ENCODE results near the gene AGAP1. TPM values are rescaled to one million over a fixed set of nuclear protein-coding genes. Genes with fewer than 3 reads are reported as not detected.

Gene AGAP1
- total and polyA plus RNA-seq, 2 donors = 1.7 to 3.0 TPM

DNA sequence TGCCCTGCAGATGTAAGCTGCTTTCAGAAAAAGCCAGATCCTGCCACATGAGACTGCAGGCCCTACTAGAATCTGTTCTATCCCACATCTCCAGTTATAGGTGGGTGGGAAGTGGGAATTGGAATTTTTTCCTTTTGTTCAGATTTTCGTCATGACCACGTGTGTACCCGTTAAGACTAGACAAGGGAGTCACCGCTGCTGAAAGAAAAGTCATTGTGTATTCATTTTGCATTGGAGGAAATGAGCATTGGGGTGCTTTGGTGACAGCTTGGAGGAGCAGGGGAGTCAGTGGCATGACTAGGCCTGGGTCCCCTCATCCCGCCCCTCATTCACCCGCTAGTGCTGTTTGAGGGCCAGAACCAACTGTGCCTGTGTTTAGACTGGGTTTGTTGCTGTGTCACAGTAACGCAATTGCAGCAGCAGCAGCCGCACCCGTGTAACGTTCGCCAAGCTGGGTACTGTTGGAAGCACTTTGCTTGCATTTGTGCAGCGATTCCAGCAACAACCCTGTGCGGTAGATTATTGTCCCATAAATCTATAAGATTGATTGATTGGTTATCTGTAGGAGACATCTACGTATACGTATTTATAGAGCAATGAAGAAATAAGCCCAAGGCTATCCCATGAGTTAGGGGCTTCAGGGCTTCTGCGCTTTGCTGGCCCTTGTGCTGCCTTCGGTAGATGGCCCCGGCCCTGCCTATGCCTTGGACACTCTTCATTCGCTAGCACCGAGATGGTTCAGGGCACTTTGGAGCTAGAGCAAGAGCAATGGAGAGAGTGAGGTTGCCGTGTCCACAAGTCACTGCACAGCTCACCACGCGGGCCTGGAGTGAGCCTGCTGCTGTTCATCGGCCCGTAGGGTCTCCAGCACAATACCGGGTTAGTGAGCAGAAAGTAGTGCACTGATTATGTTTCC lies 194.9 kb downstream of the AGAP1 start:
- DNase-seq (ENCODE audit: low read depth in 6 of 9, low spot score in 9 of 9) = no peak
- WGBS = 97% methylated on average over 26 of the region's 26 CpGs

DNA sequence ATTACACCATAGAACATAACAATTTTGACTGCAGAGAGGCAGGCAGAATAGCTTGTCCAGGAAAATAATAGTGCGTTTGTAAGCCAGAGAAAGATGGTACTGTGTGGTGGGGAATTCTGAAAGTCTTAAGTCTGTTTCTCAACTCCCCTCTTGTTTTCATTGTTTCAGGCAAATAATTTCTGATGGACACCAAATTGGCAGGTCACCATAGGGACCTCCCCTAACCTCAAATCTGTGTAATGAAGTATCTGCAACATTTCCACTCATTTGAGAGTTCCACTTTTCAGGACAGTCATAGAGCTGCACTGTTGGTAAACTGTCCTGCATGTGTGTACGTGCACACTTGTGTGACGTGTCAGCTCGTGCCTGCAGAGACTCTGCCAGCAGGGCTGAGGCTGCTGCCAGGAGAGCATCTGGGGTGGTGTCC lies 195.6 kb downstream of the AGAP1 start:
- H3K27ac ChIP-seq (ENCODE audit: low read depth in 1 of 2, low read length in 1 of 2) = no peak overlapping the region
- no peaks in the 10 kb centered on the region for H3K4me1 ChIP-seq (ENCODE audit: control insufficient read depth in 2 of 2, insufficient read depth in 2 of 2, low read length in 2 of 2)
- no peaks in the 10 kb centered on the region for H3K9me3 ChIP-seq (ENCODE audit: control insufficient read depth in 2 of 2, insufficient read depth in 1 of 2, low read length in 1 of 2)
- no peaks in the 10 kb centered on the region for H3K27me3 ChIP-seq (ENCODE audit: control insufficient read depth in 2 of 2, insufficient read depth in 1 of 2, low read length in 1 of 2)
- DNase-seq (ENCODE audit: low read depth in 6 of 9, low spot score in 9 of 9) = no peak
- WGBS = 89% methylated on average over 4 of the region's 4 CpGs
- no peak overlapping the region for H3K4me3 ChIP-seq (ENCODE audit: low read length in 2 of 2)
- no peaks in the 10 kb centered on the region for H3K36me3 ChIP-seq (ENCODE audit: control insufficient read depth in 2 of 2, insufficient read depth in 2 of 2, low read length in 1 of 2)

More for the DNA sequence above, 194.9 kb downstream of the AGAP1 start:
- no peaks in the 10 kb centered on the region for H3K27me3 ChIP-seq (ENCODE audit: control insufficient read depth in 2 of 2, insufficient read depth in 1 of 2, low read length in 1 of 2)
- H3K4me3 ChIP-seq (ENCODE audit: low read length in 2 of 2) = no peak overlapping the region
- H3K27ac ChIP-seq (ENCODE audit: low read depth in 1 of 2, low read length in 1 of 2) = no peak overlapping the region
- no peaks in the 10 kb centered on the region for H3K9me3 ChIP-seq (ENCODE audit: control insufficient read depth in 2 of 2, insufficient read depth in 1 of 2, low read length in 1 of 2)
- H3K4me1 ChIP-seq (ENCODE audit: control insufficient read depth in 2 of 2, insufficient read depth in 2 of 2, low read length in 2 of 2) = no peaks in the 10 kb centered on the region
- H3K36me3 ChIP-seq (ENCODE audit: control insufficient read depth in 2 of 2, insufficient read depth in 2 of 2, low read length in 1 of 2) = no peaks in the 10 kb centered on the region

DNA sequence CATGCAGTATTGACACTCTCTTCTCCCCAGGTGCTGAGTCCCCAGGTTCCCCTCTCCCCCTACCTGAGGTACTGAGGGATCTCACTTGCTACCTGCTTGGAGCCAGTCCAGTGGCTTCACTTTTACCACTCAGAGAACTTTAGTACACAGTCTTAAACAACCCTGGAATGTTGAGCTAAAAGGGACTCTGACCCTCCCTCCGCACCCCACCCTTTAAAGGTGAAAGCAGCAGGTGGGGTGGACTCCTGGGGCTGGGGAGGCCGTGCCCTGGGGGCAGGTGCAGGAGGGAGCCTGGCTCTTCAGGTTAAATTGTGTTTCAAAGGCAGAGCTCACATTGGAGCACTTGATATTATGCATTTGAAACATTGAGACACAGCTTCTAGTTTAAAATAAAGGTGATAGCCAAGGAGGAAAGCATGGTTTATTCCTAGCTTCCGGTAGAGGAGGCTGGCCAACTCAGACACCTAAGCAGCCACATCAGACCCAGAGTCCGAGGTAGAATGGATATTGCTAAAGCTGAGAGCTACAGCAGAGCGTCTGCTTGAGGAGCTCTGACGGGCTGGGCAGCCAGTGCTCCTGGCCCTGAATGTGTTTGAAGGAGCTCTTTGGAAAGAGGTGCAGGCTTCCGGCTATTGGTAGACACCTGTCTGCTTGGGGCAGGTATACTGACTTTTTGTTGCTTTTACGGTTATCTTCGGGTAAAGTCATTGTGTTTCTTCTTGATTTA lies 196.4 kb downstream of the AGAP1 start:
- H3K27me3 ChIP-seq (ENCODE audit: control insufficient read depth in 2 of 2, insufficient read depth in 1 of 2, low read length in 1 of 2) = no peaks in the 10 kb centered on the region
- no peak overlapping the region for H3K27ac ChIP-seq (ENCODE audit: low read depth in 1 of 2, low read length in 1 of 2)
- no peak overlapping the region for H3K4me3 ChIP-seq (ENCODE audit: low read length in 2 of 2)
- H3K4me1 ChIP-seq (ENCODE audit: control insufficient read depth in 2 of 2, insufficient read depth in 2 of 2, low read length in 2 of 2) = no peaks in the 10 kb centered on the region
- no peaks in the 10 kb centered on the region for H3K9me3 ChIP-seq (ENCODE audit: control insufficient read depth in 2 of 2, insufficient read depth in 1 of 2, low read length in 1 of 2)
- no peaks in the 10 kb centered on the region for H3K36me3 ChIP-seq (ENCODE audit: control insufficient read depth in 2 of 2, insufficient read depth in 2 of 2, low read length in 1 of 2)
- 94% methylated on average over 9 of the region's 9 CpGs for WGBS
- no peak for DNase-seq (ENCODE audit: low read depth in 6 of 9, low spot score in 9 of 9)

DNA sequence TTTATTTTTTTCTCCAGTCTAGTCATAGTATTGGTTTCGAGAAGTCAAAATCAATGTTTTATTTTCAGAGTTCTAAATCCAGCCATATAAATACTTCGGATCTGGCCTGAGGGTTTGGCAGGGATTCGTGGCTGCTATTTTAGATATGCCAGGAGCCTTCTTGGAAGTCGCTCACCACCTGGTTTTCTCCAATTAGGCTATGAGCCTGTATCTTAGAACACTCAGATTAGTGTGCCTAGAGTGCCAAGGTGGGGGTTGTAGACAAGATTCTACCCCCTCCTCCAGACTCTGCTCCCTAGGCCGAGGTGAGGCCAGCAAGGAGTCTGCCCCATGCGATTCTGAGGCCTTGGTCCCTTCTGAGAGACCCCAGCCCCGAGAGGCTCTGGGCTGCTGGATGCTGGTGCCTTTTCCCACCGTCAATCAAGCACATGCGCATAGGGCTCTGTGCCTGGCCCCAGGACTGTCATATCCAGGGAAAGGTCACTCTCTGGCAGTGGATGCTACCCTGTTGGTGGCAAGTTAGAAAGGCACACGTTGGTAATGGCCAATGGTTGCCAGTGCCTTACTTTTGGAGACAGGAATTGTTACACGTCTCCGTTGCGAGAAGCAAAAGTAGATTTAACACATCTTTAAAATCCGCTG lies 197.1 kb downstream of the AGAP1 start:
- Histone ChIP-seq H3K36me3 (ENCODE audit: control insufficient read depth in 2 of 2, insufficient read depth in 2 of 2, low read length in 1 of 2) (no peaks in the 10 kb centered on the region), H3K4me1 (ENCODE audit: control insufficient read depth in 2 of 2, insufficient read depth in 2 of 2, low read length in 2 of 2) (no peaks in the 10 kb centered on the region), H3K9me3 (ENCODE audit: control insufficient read depth in 2 of 2, insufficient read depth in 1 of 2, low read length in 1 of 2) (no peaks in the 10 kb centered on the region), H3K27me3 (ENCODE audit: control insufficient read depth in 2 of 2, insufficient read depth in 1 of 2, low read length in 1 of 2) (no peaks in the 10 kb centered on the region), H3K27ac (ENCODE audit: low read depth in 1 of 2, low read length in 1 of 2) (no peak overlapping the region), H3K4me3 (ENCODE audit: low read length in 2 of 2) (no peak overlapping the region)
- no peak for DNase-seq (ENCODE audit: low read depth in 6 of 9, low spot score in 9 of 9)
- 90% methylated on average over 14 of the region's 14 CpGs for WGBS

DNA sequence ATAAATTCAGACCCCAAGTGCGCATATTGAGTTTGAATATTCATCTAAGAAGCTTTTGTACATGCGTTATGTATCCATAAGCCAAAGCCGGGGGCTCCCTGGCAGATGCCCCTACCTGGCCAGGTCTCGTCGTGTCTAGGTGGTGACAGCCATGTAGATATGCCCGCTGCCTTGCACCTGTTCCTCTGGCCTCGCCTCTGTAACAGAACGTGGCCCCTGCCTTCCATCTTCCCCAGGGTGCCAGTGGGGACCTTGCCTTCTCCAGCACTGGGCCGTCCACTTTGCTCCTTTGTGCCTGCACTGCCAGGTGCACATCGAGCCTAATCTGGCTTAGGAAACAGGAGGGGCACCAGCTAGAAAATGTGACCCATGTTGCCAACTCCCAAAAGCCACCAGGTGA lies 198.2 kb downstream of the AGAP1 start:
- H3K4me3 ChIP-seq (ENCODE audit: low read length in 2 of 2) = no peak overlapping the region
- DNase-seq (ENCODE audit: low read depth in 6 of 9, low spot score in 9 of 9) = no peak
- H3K36me3 ChIP-seq (ENCODE audit: control insufficient read depth in 2 of 2, insufficient read depth in 2 of 2, low read length in 1 of 2) = no peaks in the 10 kb centered on the region
- no peaks in the 10 kb centered on the region for H3K9me3 ChIP-seq (ENCODE audit: control insufficient read depth in 2 of 2, insufficient read depth in 1 of 2, low read length in 1 of 2)
- WGBS = 94% methylated on average over 10 of the region's 10 CpGs
- no peak overlapping the region for H3K27ac ChIP-seq (ENCODE audit: low read depth in 1 of 2, low read length in 1 of 2)
- no peaks in the 10 kb centered on the region for H3K4me1 ChIP-seq (ENCODE audit: control insufficient read depth in 2 of 2, insufficient read depth in 2 of 2, low read length in 2 of 2)
- no peaks in the 10 kb centered on the region for H3K27me3 ChIP-seq (ENCODE audit: control insufficient read depth in 2 of 2, insufficient read depth in 1 of 2, low read length in 1 of 2)

DNA sequence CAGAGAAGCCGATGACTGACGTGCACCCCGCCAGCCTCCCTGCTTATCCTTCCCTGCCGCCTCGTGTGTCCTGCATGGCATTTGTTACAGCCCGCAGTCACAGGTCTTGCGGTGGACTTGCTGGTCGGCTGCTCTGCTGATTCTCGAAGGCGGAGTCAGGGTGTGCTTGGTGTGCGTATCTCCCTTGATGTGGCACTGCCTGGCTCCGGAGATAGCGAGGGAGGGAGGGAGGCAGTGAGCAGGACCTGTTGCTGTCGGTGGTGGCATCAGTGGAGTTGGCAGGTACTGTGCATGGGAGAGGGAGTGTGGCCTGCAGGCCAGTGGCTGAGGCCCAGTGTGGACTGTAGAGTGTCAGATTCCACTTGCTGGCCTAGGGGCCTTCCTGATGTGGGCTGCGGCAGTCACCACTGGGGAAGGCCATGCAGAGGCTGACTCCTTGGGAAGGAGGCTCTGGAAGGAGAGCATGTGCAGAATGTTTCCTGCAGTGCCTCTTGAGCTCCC lies 198.9 kb downstream of the AGAP1 start:
- Histone ChIP-seq H3K36me3 (ENCODE audit: control insufficient read depth in 2 of 2, insufficient read depth in 2 of 2, low read length in 1 of 2) (no peaks in the 10 kb centered on the region), H3K9me3 (ENCODE audit: control insufficient read depth in 2 of 2, insufficient read depth in 1 of 2, low read length in 1 of 2) (no peaks in the 10 kb centered on the region), H3K27ac (ENCODE audit: low read depth in 1 of 2, low read length in 1 of 2) (no peak overlapping the region), H3K27me3 (ENCODE audit: control insufficient read depth in 2 of 2, insufficient read depth in 1 of 2, low read length in 1 of 2) (no peaks in the 10 kb centered on the region), H3K4me1 (ENCODE audit: control insufficient read depth in 2 of 2, insufficient read depth in 2 of 2, low read length in 2 of 2) (no peaks in the 10 kb centered on the region), H3K4me3 (ENCODE audit: low read length in 2 of 2) (no peak overlapping the region)
- 97% methylated on average over 15 of the region's 15 CpGs for WGBS
- no peak for DNase-seq (ENCODE audit: low read depth in 6 of 9, low spot score in 9 of 9)

DNA sequence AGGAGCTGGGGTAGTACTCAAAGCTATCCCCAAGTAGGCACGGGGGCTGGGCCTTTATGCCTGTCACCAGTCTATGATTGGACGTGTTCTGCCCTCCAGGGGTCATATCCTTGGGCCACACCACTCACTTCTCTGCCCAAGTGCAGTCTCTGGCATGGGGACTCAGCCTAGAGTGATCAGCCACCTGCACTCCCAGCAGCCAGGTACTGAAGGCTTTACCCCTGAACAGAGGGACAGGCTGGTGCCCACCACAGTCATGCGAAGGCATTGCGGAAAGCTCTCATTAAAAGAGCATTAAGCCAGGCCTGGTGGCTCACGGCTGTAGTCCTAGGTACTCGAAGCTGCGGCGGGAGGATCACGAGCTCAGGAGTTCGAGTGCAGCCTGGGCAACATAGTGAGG lies 199.4 kb downstream of the AGAP1 start:
- no peak for DNase-seq (ENCODE audit: low read depth in 6 of 9, low spot score in 9 of 9)
- 96% methylated on average over 10 of the region's 10 CpGs for WGBS
- Histone ChIP-seq H3K36me3 (ENCODE audit: control insufficient read depth in 2 of 2, insufficient read depth in 2 of 2, low read length in 1 of 2) (no peaks in the 10 kb centered on the region), H3K4me3 (ENCODE audit: low read length in 2 of 2) (no peak overlapping the region), H3K27ac (ENCODE audit: low read depth in 1 of 2, low read length in 1 of 2) (no peak overlapping the region), H3K4me1 (ENCODE audit: control insufficient read depth in 2 of 2, insufficient read depth in 2 of 2, low read length in 2 of 2) (no peaks in the 10 kb centered on the region), H3K27me3 (ENCODE audit: control insufficient read depth in 2 of 2, insufficient read depth in 1 of 2, low read length in 1 of 2) (no peaks in the 10 kb centered on the region), H3K9me3 (ENCODE audit: control insufficient read depth in 2 of 2, insufficient read depth in 1 of 2, low read length in 1 of 2) (no peaks in the 10 kb centered on the region)

DNA sequence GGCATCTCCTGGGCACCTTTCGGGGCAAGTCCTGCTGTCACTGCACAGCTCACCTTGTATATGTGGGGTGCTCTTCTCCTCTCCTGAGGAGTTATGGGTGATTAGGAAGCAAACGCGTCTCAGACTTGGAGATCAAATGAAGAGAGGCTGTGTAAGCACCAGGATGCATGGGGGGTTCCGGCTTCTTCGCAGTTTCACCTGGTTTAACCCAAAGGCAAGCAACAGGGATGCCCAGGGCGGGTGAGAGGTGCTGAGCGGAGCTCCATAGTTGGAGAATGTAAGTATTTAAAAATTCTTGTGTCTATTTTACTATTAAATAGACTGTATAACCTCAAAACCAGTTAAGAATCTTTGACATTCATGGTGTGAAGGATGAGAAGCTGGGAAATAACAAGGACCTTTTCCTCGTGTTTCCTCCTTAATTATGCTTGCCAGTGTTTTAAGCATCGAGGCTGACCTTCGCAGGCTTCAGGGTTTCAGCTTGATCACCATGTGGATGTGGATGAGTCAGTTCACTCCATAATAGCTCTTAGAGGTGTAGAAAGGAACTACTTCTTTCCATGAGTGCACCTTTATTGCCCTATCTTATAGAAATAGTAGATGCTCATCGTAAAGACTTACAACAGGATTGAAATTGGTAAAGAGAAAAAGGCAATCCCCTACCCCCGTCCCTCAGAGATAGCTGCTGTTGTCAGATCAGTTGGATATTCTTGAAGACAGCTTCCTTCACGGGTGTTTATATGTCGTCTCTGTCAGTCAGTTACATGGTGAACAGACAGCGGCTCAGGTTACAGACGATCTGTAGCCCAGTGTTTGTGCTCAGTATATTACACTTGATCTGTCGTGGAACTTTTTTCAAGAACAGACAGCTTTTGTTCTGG lies 201.1 kb downstream of the AGAP1 start:
- DNase-seq (ENCODE audit: low read depth in 6 of 9, low spot score in 9 of 9) = no peak
- no peaks in the 10 kb centered on the region for H3K36me3 ChIP-seq (ENCODE audit: control insufficient read depth in 2 of 2, insufficient read depth in 2 of 2, low read length in 1 of 2)
- no peaks in the 10 kb centered on the region for H3K4me1 ChIP-seq (ENCODE audit: control insufficient read depth in 2 of 2, insufficient read depth in 2 of 2, low read length in 2 of 2)
- H3K27me3 ChIP-seq (ENCODE audit: control insufficient read depth in 2 of 2, insufficient read depth in 1 of 2, low read length in 1 of 2) = peaks cover 0 to 2% of the 10 kb centered on the region in 2 donors
- no peaks in the 10 kb centered on the region for H3K9me3 ChIP-seq (ENCODE audit: control insufficient read depth in 2 of 2, insufficient read depth in 1 of 2, low read length in 1 of 2)
- no peak overlapping the region for H3K27ac ChIP-seq (ENCODE audit: low read depth in 1 of 2, low read length in 1 of 2)
- WGBS = 91% methylated on average over 17 of the region's 17 CpGs
- no peak overlapping the region for H3K4me3 ChIP-seq (ENCODE audit: low read length in 2 of 2)
